GM21526 (cell line): ENCODE results near the gene SPATA24.

ENCODE experiments used
- ATAC-seq: cut with Tn5 transposase; IDR thresholded peaks from one replicate; pipeline ENCODE4 v1.9.1; 2021; ENCODE audit warnings: moderate library complexity; ENCODE audit not compliant: unreplicated experiment, low FRiP score

SPATA24 gene

GRCh38 chr5:139383993-139384590, 19.8 kb downstream of the SPATA24 start:
- no peak for ATAC-seq

- no peak for ATAC-seq
Measured at GRCh38 chr5:139383275-139383992, 20.5 kb downstream of the SPATA24 start, which contains the start of gene SLC23A1. Gene SLC23A1 (minus strand): TSS chr5:139383297. CDS start chr5:139383253, 44 bp downstream.

GRCh38 chr5:139382807-139383206, 21.1 kb downstream of the SPATA24 start:
- ATAC-seq: no peak

- ATAC-seq: no peak
Measured at GRCh38 chr5:139381837-139382761, 21.8 kb downstream of the SPATA24 start.

- ATAC-seq: no peak
Measured at GRCh38 chr5:139379626-139380449, 24.1 kb downstream of the SPATA24 start.

GRCh38 chr5:139378941-139379361, 24.9 kb downstream of the SPATA24 start:
- ATAC-seq: no peak

GRCh38 chr5:139378101-139378825, 25.6 kb downstream of the SPATA24 start:
- ATAC-seq: no peak

GRCh38 chr5:139377226-139377625, 26.7 kb downstream of the SPATA24 start:
- no peak for ATAC-seq

GRCh38 chr5:139376364-139376763, 27.5 kb downstream of the SPATA24 start:
- ATAC-seq: no peak

GRCh38 chr5:139374909-139375308, 29.0 kb downstream of the SPATA24 start:
- no peak for ATAC-seq

GRCh38 chr5:139371482-139372435, 32.1 kb downstream of the SPATA24 start:
- no peak for ATAC-seq

- ATAC-seq: no peak
Measured at GRCh38 chr5:139369181-139369580, 34.7 kb downstream of the SPATA24 start.

- no peak for ATAC-seq
Measured at GRCh38 chr5:139368613-139369012, 35.3 kb downstream of the SPATA24 start.

- ATAC-seq: no peak
Measured at GRCh38 chr5:139364466-139364865, 39.4 kb downstream of the SPATA24 start.

- ATAC-seq: no peak
Measured at GRCh38 chr5:139363937-139364336, 40.0 kb downstream of the SPATA24 start.

GRCh38 chr5:139361835-139362429, 42.0 kb downstream of the SPATA24 start:
- no peak for ATAC-seq

- ATAC-seq: no peak
Measured at GRCh38 chr5:139360384-139360783, 43.5 kb downstream of the SPATA24 start.

GRCh38 chr5:139358064-139358463, 45.8 kb downstream of the SPATA24 start:
- no peak for ATAC-seq
